H54 (cell line): ENCODE results near the gene C2orf68.

Source experiments
- DNase-seq: peaks from one replicate; pipeline ENCODE4 v3.0.0; 2011; ENCODE audit warnings: low spot score, mixed read lengths; ENCODE audit not compliant: insufficient read length
- FAIRE-seq: peaks from 3 replicates; lab custom pipeline; 2011; peaks lifted over from hg19 to GRCh38; lab: Jason Lieb, UNC
- POLR2A ChIP-seq: IDR thresholded peaks from 2 replicates; pipeline ENCODE4 v1.6.1; 2011; ENCODE audit warnings: low read depth, mild to moderate bottlenecking, low read length

C2orf68 gene

GRCh38 chr2:85589982-85590791 is 21.7 kb downstream of the C2orf68 start:
- FAIRE-seq (no peak), DNase-seq (peak; percentile 69)
- TF ChIP-seq POLR2A = no peak

- DNase-seq (no peak), FAIRE-seq (no peak)
- no peak for TF ChIP-seq POLR2A
Observed at GRCh38 chr2:85589181-85589580, 22.7 kb downstream of the C2orf68 start.

- no peak for TF ChIP-seq POLR2A
- FAIRE-seq (no peak), DNase-seq (no peak)
Observed at GRCh38 chr2:85588645-85589044, 23.2 kb downstream of the C2orf68 start.

GRCh38 chr2:85588236-85588635 is 23.6 kb downstream of the C2orf68 start:
- no peak for TF ChIP-seq POLR2A
- FAIRE-seq (no peak), DNase-seq (no peak)

GRCh38 chr2:85585781-85586105 is 26.1 kb downstream of the C2orf68 start:
- DNase-seq (peak; percentile 61), FAIRE-seq (no peak)
- no peak for TF ChIP-seq POLR2A

- peak; percentile 9; the same call in 1 of the 2 replicates for TF ChIP-seq POLR2A
- DNase-seq (peak; percentile 83), FAIRE-seq (peak; percentile 69)
Observed at GRCh38 chr2:85584857-85585780, 26.7 kb downstream of the C2orf68 start.

GRCh38 chr2:85584354-85584856 is 27.5 kb downstream of the C2orf68 start, which contains the start of gene VAMP5:
Gene VAMP5, plus strand, starts transcription at chr2:85584431. Its CDS starts 60 bp downstream, at chr2:85584491.
- FAIRE-seq = no peak
- peak; percentile 63 for TF ChIP-seq POLR2A
- DNase-seq = no peak

- TF ChIP-seq POLR2A = no peak
- no peak for FAIRE-seq
Observed at GRCh38 chr2:85583667-85584353, 28.1 kb downstream of the C2orf68 start.

GRCh38 chr2:85582492-85582891 is 29.4 kb downstream of the C2orf68 start:
- no peak for DNase-seq
- FAIRE-seq = no peak
- no peak for TF ChIP-seq POLR2A

More at GRCh38 chr2:85583667-85584353, 28.1 kb downstream of the C2orf68 start:
- no peak for DNase-seq

- FAIRE-seq = no peak
- no peak for DNase-seq
- no peak for TF ChIP-seq POLR2A
Observed at GRCh38 chr2:85580206-85580605, 31.7 kb downstream of the C2orf68 start.

GRCh38 chr2:85579266-85579935 is 32.5 kb downstream of the C2orf68 start:
- TF ChIP-seq POLR2A = no peak
- DNase-seq (no peak), FAIRE-seq (no peak)

- FAIRE-seq (no peak), DNase-seq (no peak)
- no peak for TF ChIP-seq POLR2A
Observed at GRCh38 chr2:85578243-85579180, 33.4 kb downstream of the C2orf68 start.
